Activated naive CD4-positive, alpha-beta T cell (primary cell): ENCODE results near the gene MYCBP2.
A peak's percentile ranks its signal among the peaks of the same experiment; 100 is the strongest.
"Not testable (repeated sequence)": the region's sequence is repeated elsewhere in the genome, so short reads cannot be mapped to it uniquely, and the experiment has no call there.

Experiments
- DNase-seq, 4 experiments: peaks; one replicate each; lab custom pipeline; 2025; lab: John Stamatoyannopoulos, UW

MYCBP2 gene

DNA sequence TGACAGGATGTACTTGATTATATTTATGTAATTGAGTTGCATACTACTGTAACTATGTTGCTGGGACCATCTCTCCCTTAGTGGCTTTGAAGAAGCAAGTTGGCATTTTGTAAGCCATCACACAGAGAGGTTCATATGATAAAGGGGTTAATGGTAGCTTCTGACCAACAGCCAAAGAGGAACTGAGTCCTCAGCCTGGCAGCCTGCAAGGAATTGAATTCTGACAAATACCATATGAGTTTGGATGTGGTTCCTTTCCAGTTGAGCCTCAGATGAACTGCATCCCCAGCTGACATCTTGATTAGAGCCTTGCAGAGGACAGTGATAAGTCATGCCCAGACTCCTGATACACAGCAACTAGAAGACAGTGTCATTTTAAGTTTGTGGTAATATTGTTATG, 8.6 kb upstream of the MYCBP2 start:
- no peak for DNase-seq

DNA sequence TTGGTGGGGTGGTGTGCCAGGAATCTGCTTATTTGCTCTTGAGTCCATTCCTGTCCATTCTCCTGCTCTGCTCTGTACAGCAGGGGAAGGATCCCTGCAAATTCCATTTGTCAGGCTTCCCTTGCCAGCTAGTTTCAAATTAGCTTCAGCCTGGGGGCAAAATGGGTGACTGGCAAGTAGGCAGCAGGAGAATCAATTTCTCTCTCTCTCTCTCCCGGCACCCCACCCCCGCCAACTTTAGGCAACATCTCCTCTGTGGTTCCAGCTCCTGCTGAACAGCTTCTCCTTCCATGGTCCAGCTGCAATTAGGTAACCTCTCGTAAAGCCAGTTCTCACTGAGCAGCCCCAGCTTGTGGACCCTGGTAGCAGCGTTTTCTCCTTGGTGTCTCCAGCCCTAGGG, 6.7 kb upstream of the MYCBP2 start:
- DNase-seq, result no peak

DNA sequence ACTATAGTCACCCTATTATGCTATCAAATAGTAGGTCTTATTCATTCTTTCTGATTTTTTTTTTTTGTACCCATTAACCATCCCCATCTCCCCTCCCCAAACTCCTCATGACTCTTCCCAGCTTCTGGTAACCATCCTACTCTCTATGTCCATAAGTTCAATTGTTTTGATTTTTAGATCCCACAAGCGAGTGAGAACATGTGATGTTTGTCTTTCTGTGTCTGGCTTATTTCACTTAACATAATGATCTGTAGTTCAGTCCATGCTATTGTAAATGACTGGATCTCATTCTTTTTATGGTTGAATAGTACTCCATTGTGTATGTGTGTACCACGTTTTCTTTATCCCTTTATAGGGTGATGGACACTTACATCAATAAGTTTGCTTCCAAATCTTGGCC, 4.5 kb upstream of the MYCBP2 start:
- no peak for DNase-seq

DNA sequence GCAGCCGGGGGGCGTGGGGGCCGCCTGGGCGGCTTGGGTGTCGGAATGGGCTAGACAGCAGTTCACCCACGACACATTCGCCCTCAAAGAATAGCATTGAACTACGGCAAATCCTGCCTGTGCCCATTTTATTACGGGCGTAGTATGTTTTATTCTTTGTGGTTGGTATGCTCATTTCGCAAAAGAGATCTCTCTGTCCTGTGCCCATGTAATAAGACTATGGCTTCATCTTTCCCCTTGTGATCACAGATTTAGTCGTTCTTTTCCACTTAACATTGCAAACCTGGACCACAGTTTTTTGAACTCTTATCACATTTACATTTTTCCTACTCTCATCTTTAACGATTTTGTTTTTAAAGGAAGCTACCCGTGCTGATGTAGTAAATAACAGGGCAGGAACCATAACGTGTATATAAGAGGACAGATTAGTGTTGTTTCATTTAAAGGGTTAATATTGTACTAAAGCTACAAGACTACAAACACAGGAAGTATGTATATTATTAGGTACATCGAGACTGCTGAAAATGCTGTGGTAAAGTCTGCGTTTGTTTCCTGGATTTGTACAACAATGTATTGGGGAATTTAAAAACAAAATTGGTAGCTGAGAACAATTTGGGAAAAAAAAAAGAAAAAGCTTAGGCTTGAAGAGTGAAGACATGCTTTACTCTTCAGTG, 3.2 kb upstream of the MYCBP2 start:
- DNase-seq, result no peak

DNA sequence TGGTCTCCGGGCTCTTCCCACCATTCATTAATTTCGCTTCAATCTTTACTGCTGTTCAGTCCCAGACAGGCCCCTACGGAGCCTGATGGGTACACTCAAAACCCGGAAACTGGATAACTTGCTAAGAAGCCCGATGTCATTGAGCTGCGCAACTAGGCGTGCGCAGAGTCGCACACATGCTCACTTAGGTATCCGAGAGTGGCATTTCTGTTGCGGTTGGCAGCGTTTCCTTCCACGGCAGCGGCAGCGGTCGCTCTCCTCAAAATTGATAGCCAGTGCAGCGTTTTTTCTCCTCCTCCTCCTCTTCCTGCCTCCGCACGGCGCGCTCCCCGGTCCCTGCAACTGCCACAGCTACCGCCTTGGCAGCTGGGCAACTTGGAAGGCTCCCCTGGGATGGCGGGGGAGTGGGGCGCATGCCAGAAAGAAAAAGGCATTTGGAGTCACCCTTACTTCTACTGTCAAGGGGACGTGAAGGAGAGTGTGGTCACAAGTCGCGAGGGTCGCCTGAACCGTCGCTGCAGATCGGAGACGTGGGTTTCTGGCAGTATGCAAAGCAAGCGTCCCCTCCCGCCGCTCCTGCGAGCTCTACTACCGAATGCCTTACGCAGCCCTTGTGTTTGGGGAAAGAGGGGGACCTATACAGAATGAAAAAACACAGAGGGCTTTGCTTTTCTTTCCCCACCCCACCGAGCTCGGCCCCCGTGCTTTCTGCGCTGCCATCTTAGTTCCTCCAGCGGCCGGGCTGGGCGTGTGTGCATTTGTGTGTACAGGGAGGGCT, 2.4 kb upstream of the MYCBP2 start:
- peak; percentile 61 to 80 (median 68) for DNase-seq

DNA sequence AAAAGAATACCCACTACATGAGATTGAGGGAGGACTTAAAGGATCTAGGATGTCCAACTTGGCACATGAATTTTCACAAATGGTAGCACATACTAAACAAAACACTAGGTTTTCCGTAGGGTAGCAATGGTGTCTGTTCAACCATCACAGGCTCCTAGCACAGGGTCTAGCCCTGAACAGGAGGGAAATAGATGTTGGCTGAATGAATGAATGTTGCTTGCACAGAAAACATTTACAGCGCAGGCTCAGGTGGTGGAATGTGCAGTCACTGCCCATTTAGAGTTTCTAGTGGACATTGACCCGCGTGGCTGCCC, 1.9 kb upstream of the MYCBP2 start:
- no peak for DNase-seq

DNA sequence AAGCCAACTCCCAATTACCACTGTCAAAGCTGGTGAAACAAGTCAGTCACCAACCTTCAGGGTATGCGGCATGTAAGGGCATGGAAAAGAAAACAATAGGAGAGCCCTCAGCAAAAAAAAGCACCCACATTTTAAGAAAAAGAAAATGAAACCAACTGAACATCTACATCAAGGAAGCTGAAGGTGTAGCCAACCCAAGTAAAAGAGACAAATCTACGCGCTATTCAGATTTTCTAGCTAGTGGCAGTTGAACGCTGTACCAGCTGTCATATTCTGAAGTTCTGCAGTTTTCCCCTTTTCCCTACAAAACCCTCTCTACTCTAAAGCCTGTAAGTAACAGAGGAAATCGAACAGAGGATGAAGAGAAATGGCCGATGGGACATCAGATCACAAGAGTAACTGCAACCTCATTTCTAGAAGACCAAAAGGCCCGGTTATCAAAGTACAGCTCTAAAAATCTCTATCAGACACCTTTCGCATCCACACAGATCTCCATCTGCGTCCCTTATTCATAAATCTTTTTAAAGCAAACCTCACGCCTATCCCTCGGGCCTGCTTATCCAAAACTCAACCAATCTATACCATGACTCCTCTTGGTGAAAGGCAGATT, 1.4 kb downstream of the MYCBP2 start:
- DNase-seq, result no peak

DNA sequence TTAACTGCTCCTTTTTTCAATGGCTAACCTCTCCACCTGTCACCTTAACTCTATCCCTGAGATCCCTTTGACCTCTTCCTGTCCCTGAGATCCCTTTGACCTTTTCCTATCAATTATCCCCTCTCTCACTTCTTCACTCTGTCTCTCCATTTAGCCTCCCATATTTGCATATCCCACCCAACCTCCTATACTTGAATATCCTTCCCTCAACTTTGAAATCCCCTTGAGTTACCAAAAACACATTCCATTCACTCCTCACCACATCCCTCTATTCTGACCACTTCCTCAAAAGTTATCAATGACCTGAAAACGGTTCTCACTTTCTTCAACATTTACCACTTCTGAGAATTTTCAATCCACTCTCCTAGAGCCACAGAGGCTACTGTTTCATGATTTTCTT, 3.0 kb downstream of the MYCBP2 start:
- no peak for DNase-seq

DNA sequence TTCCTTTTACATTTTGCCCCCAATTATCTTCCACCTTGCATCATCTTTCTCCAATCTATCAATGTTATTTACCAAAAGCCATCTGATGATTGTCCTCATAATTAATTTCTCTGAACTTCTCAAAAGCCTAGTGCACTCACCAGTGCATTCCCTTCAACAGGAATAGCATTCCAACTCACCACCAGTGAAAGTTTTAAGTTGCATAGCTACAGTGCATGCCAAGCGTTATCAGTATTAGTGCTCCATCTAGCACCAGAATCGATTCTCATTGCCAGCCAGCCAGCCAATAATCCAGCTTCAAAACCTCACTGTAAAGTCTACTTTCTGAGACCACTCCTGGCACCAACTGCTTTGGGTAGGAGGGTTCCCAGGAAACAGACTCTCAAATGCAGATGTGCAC, 7.4 kb downstream of the MYCBP2 start:
- no peak for DNase-seq

DNA sequence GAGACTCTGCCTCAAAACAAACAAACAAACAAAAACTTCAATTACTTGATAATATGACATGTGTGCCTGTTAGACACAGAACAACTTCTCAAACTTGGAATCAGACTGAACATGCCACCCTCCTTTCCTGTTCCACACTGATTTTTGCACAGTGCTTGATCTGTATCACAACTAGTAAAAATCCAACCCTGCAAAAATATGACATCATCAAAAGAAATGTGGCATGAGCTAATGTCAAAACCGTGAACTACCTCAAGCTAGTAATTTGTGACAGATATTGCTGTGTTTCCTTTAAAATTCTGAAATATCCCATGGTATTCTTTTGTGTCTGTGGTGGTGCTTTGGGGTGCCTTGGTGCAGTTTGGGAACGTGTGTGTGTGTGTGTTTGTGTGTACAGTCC, 8.2 kb downstream of the MYCBP2 start:
- DNase-seq, result no peak

DNA sequence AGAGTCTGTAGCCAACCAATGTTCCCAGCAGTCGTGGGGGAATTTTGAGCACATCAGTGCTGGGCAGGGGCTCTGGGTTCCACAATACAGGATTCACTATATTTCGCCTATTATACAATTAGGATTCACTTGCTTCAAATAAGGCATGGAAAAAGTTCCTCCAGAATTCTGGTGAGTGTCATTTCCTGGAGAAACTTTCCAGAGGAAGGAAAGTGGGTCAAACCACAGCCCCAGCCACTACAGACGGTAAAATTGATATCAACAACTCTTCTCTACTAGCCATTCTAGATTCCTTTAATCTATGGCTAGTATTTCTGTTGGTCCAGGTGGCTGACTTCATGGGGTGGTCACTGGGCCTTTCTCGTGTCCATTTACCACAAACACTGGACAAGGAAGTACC, 10.5 kb downstream of the MYCBP2 start:
- DNase-seq, result no peak

DNA sequence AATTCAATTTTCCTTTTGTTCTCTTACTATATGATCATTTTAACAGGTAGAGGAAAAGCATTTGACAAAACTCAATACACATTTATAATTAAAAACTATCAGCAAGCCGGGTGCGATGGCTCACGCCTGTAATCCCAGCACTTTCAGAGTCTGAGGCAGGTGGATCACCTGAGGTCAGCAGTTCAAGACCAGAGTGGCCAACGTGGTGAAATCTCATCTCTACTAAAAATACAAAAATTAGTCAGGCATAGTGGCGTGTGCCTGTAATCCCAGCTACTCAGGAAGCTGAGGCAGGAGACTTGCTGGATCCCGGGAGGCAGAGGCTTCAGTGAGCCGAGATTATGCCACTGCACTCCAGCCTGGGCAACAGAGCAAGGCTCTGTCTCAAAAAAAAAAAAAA, 11.4 kb downstream of the MYCBP2 start:
- DNase-seq, result not testable (repeated sequence)

DNA sequence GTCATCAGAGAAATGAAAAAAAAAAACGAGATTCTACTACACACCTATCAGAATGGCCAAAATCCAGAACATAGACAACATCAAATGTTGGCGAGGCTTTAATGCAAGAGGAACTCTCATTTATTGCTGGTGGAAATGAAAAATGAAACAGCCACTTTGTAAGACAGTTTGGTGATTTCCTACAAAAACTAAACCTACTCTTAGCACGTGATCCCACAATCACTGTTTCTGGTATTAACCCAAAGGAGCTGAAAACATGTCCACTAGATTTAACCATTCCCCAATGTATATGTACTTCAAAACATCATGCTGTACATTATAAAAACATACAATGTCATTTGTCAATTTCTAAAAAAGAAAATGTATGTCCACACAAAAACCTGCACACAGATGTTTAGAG, 13.0 kb downstream of the MYCBP2 start:
- no peak for DNase-seq

DNA sequence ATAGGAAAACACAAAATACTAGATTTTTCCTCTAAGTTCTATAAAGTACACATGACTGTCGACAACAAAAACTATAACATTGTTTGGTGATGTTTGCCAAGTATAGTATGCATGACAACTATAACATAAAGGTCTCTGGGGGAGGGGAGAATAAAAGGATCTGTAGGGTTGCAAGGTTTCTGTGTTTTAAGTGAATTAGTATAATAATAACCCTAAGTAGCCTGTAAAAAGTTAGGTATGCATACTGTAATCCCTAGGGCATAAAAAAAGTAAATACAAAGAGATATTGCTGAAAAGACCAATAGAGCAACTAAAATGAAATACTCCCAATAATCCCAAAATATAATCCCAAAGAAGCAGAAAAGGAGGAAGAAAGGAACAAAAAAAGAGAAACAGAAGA, 14.6 kb downstream of the MYCBP2 start:
- DNase-seq, result no peak

DNA sequence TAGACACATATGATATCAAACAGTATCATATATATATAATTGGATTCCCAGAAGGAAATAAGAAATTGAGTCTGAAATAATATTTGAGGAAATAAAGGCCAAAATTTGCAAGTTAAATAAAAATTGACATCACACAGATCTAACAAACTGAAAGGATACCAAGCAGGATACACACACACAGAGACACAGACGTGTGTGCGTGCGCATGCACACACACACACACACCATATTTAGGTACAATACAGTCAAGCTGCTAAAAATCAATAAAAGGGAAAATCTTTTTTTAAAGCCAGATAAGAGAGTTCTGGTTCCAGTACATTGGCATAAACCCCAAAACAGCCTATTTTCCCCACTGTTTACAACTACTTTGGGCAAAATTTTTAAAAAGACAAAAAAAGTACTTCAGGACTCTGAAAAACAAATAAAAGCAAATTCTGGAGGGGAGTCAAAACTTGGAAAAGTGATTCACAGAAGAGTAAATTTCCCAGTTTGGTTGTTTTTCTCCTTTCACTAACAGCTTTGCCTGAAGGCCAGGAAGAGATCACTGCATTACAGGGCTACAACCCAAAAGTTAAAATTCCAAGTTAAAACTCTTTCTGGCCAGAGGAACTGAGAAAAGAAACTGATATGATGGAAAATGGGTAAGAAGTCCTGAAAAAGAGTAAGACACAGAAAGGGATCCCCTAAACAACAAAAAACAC, 16.2 kb downstream of the MYCBP2 start:
- DNase-seq, result no peak

DNA sequence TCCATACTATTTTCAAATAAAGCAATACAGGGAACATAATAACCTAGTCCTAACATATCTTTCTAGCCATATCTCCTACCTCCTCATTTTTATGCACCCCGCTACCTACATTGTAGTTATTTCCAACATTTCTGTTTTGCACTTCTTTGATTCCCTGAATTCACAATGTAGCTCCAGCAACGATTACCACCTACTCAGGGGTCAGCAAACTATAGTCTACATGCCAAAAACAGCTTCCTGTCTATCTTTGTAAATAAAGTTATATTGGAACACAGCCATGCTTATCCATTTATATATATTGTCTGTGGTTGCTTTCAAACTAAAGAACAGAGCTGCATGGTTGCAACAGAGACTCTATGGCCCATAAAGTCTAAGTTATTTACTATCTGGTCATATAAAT, 16.7 kb downstream of the MYCBP2 start:
- no peak for DNase-seq

DNA sequence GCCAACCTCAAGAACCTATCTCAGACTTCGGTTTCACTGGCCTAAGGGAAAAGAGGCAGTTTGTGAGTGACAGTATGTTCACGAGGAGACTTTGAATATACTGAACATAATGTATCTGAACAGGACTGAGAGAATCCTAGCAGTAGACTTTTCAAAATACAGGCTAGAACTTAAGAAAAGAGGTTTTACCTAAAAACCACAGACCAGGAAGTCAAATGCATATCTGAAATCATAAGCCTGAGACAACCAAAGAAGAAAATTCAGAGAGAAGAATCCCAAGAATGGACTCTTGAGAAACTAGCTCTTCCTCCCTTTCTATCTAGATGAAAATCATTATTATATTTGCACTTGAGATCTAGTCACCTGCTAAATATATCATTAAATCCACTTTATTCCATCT, 17.6 kb downstream of the MYCBP2 start:
- no peak for DNase-seq

DNA sequence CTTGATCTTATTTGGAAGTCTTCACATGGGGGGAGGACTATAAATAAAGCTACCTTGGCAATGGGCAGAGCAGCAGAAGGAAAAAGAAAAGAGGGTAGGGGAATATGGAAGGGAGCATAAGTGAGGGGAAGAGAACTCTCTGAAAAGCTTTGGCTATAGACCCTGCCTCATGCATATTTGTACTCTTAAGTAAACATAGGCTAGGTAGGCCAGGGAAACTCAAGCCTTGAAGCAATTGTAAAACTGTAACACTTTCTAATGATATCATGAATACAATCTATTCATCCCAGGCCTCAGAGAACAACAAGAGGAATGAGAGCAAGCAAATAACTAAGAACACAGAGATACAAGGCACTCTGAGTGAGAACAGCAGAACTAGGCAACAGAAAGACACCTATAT, 20.4 kb downstream of the MYCBP2 start:
- no peak for DNase-seq

DNA sequence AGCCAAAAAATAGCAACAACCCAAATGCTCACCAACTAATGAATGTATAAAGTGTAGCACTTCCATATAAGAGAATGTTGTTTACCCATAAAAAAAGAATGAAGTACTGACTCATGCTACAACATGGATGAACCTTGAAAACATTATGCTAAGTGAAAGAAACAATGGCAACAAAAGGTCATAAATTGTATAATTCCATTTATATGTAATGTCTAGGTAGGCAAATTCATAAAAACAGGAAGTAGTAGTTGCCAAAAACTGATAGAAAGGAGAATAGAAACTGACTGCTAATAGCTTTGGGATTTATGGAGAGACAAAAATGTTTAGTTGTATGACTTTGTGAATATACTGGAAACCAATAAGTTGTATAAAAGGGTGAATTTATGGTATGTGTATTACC, 21.6 kb downstream of the MYCBP2 start:
- DNase-seq, result no peak

DNA sequence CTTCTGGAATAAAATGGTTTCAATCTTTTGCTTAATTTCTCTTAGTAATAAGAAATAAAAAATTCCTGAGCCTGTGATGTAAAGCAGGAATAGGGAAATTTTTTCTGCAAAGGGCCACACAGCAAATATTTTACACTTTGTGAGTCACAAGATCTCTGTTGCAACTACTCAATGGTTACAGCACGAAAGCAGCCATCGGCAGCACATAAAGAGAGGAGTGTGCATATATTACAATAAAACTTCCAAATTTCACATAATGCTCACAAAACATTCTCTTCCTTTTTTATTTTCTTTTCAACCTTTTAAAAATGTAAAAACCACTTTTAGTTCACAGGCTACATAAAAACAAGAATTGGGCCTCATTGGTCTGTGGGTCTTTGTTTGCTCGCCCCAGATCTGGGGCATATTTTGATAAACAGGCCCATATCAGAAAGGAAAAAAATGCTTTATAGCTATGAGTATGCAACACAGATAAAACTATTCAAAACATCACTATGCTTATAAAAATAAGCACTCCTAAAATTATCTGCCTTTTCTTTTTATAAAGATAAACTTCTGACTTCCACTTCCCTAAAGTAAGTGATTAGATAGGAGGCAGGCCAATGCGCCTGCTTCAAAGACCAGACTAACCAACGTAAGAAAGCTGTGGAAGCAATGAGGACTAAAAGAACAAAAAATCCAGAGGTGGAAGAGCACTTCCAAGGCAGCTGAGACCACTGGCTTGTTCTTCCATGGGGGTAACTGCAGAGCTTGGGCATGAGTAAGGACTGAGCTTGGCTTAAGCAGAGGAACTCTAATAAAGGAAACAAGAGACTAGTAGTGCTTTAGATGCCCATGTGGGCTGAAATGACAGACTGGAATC, 26.5 kb downstream of the MYCBP2 start:
- DNase-seq, result no peak

DNA sequence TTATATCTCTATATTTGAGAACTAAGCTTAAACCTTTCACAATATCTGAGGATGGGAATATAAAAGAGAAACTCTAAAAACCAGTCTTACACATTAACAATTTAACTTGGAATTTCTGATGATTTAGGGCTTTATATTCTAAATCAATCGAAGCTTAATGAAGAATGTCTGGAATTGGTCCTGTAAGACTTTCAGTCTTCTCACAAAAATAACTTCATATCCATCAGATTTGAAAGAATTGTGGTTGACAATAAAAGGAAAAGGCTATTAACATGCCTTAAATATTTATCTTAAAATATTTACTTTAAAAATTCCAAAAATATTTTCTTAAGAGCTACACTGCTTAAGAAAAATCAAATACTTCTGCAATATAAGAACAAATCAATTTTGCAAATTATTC, 27.3 kb downstream of the MYCBP2 start:
- DNase-seq, result no peak

DNA sequence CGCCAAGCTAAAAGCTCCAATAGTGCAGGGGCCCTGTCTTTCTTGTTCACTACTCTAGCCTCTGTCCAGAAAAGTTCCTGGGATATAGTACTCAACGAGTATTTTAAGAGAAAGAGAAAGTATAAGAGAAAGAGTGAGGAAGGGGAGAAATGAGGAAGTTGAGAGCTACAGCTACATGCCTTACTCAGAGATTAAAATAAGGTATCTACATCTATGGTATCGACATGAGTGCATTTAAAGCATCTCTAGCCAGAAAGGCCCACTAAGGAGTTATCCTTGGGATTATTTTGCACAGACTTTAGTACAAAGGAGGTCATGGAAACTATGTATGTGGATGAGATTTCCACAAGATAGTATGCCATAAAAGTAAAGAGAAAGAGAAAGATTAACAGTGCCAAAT, 28.5 kb downstream of the MYCBP2 start:
- DNase-seq, result no peak
